ENCODE data around the gene ALK.

ALK gene

DNA sequence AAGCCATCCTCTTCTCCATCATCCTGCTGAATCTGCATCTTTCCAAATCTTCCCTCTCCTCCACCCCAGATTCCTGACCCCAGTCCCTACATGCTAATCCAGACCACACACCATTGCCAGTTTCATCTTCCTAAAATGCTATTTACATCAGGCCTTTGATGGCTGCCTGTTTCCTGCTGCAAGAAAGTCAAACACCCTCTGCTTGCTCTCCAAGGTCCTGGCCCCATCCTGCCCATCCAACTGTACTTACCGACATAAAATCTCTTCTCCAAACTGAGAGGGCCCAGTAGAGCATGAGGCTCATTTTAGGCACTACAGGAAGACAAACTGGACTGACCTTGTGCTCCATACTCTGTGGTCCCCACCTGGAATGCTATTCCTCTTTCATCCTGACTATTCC, 19.0 kb downstream of the ALK start:
- no peak for DNase-seq (ENCODE audit: low read depth)

- DNase-seq (ENCODE audit: low read depth): no peak
Measured at GRCh38 chr2:29900971-29901633, 20.3 kb downstream of the ALK start.

DNA sequence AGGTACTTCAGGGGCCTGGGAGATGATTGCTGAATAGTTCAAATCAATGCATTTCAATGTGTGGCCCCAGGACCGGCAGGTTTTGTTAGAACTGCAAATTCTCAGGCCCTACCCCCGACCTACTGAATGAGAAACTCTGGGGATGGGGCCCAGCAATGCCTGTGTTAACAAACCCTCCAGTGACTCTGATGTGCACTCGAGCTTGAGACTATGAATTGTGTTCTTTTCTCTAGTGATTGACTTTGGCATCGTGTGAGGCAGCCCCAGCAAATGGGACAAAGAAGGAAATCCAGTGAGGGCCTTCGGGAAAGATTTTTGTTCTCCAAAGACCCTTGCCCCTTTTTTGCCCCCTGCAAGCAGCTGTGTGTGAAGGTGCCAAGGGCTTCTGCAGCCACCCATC, 22.4 kb downstream of the ALK start:
- no peak for DNase-seq (ENCODE audit: low read depth)

GRCh38 chr2:29894822-29895614, 26.4 kb downstream of the ALK start:
- no peak for DNase-seq (ENCODE audit: low read depth)

DNA sequence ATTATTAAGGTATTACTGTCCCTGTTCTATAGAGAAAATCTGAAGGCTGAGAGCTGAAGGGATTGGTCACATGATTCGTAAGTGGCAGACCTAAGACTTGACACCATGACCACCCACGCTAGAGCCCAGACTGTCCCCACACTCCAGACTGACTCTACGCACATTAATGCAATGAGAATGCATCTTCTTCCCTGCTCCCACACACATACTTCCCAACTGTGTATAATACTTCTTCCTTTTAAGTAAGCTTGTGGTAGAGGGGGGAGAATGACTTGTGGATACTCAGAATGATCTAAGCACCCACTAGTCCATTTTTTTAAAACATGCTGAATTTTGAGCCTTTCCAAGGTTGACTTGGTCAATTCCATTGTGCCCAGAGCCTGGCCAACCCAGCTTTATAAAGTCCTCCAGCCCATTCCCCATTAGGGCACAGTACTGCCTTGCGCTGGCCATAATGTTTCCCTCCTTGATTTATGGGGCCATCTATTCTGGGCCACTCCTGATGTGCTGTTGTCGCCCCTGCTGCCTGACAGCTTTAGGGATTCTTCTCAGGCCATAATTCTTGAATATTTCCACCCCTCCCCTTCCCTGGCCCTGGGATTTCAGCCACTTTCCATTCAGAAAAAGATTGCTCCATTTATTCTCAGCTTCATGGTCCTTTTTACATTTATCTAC, 28.7 kb downstream of the ALK start:
- no peak for DNase-seq (ENCODE audit: low read depth)

- DNase-seq (ENCODE audit: low read depth): no peak
Measured at GRCh38 chr2:29881089-29881730, 40.2 kb downstream of the ALK start.

GRCh38 chr2:29880084-29880483, 41.3 kb downstream of the ALK start:
- DNase-seq (ENCODE audit: low read depth): no peak

DNA sequence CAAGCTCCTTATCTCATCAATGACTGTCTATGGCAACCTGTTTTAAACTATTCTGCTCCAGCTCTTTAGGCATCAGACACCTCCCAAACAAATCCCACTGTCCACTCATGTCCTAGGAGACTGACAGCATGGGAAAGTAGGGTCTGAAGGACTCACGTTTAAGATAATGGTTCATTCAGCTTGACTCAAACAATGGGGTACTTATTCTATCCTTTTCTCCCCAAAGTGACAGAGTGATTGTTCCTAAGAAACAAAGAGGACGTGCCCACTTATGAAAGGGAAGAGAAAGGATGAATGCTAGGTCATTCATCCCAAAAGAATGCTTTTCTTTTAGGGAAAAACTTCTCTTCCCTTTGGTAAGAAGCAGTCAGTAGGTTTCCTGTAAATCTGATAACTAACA, 41.9 kb downstream of the ALK start:
- no peak for DNase-seq (ENCODE audit: low read depth)

GRCh38 chr2:29878898-29879297, 42.5 kb downstream of the ALK start:
- DNase-seq (ENCODE audit: low read depth): no peak

DNA sequence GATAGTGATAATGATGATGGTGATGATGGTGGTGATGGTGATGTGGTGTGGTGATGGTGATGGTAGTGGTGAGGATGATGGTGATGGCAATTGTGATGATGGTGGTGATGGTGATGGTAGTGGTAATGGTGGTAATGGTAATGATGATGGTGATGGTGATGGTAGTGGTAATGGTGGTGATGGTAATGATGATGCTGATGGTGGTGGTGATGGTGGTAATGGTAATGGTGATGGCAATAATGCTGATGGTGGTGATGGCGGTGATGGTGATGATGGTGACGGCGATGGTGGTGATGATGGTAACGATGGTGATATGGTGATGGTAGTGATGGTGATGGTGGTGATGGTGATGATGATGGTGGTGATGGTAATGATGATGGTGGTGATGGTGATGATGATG, 45.0 kb downstream of the ALK start:
- DNase-seq (ENCODE audit: low read depth): no peak

GRCh38 chr2:29874745-29875144, 46.6 kb downstream of the ALK start:
- no peak for DNase-seq (ENCODE audit: low read depth)

- no peak for DNase-seq (ENCODE audit: low read depth)
Measured at GRCh38 chr2:29872870-29873269, 48.5 kb downstream of the ALK start.

- no peak for DNase-seq (ENCODE audit: low read depth)
Measured at GRCh38 chr2:29871541-29871940, 49.8 kb downstream of the ALK start.

GRCh38 chr2:29865512-29865911, 55.9 kb downstream of the ALK start:
- DNase-seq (ENCODE audit: low read depth): no peak

DNA sequence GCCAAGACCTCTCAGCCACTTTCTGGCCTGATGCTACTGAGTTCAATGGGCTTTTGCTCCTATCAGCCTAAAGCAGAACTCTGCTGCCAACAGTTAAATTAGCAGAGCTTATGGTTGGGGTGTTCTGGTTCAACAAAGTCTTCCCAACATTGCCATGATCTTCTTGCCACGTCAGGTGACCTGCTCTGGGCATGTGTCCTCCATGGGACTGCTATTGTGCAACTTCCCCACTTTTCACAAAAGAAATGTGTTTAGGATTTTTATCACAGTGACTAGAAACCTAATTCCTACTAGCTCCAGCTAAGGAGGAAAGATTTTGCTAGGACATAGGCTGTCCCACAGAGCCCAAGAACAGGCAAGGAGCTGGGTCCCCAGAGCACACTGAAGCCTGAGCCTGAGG, 56.4 kb downstream of the ALK start:
- DNase-seq (ENCODE audit: low read depth): no peak

GRCh38 chr2:29855924-29856639, 65.3 kb downstream of the ALK start:
- DNase-seq (ENCODE audit: low read depth): no peak

GRCh38 chr2:29850794-29851193, 70.6 kb downstream of the ALK start:
- DNase-seq (ENCODE audit: low read depth): no peak

DNA sequence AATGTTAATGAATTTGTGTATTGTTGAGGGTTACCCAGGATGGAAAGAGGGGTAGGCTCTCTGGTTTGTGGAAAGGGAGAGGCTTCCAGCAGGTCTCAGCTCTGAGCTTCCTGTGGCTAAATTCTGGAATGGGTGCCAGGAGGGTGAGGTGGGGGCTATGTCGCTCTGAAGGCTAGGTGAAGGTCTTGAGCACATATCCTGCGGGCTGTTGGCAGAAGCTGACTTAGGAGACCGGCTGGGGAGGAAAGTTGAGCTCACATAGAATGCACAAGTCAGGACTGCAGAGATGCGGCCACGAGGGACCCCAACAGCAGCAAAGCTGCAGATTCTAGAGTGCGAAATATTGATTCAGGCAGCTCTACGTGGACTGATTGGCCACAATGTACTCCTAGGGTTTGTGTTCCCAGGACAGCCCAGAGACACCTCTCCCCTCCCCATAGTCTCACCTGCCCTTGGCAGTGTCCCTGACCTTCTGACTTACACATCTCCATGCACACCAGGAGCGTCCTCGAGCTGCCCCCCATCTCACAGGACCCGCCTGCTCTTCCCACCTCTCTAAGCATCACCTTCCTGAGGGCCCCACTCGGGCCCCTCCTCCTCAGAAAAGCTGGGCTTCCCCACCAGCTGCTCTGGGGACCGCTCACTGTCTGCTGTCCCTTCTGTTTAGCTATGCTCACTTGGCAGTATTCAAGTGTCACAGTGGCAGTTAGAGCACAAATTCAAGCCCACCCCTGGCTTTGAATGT, 72.6 kb downstream of the ALK start:
- no peak for DNase-seq (ENCODE audit: low read depth)

DNA sequence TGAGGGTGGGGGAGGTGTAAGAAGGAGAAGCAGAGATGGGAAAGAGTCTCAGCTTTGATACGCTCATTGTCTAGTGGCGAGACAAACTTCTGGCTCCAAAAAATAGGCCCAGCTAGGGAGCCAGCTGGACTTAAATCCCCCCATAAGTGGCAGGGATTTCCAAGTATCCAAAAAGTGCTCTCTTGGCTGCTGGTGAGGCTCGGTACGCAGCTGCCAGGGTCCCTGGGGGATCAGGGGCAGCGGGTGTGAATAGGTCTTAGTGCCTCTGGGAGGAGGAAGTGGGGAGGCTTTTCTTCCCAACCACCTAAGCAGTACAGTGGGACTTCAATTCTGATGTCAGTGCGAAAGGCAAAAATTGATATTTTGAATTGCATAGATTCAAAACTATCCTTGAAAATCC, 73.5 kb downstream of the ALK start:
- no peak for DNase-seq (ENCODE audit: low read depth)

DNA sequence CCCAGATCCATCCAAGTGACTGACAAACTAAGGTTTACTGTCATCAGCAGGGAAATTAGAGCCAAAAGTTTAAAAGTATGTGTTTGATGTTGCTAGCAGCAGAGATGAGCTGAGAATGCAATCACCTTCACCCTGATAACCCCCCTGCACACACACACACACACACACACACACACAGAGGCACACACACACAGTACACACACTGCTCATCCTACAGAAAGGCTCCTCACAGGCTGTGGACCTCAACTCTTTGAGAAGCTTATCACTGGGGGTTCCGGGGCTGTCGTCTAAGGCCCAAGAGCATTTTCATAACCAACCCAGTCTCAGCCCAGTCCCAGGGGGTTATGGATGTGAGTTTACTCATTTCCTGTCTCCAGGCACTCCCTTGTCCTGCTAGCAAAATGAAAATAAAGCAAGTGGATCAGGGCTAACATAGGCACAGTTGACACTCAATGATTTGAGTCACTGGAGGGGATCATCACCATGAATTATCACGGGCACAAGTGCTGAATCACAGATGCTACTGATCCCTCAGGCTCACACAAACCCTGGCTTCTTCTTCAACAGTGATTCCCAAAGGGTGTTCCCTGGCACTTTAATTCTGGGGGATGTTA, 76.6 kb downstream of the ALK start:
- DNase-seq (ENCODE audit: low read depth): no peak
